GM19467 (cell line): ENCODE measurements around the gene CCDC92.
"Not testable (repeated sequence)": the region's sequence is repeated elsewhere in the genome, so short reads cannot be mapped to it uniquely, and the experiment has no call there.

Experiments
- ATAC-seq: cut with Tn5 transposase; IDR thresholded peaks from one replicate; pipeline ENCODE4 v1.9.1; 2021; ENCODE audit warnings: mild to moderate bottlenecking, moderate library complexity; ENCODE audit not compliant: unreplicated experiment

Gene CCDC92

DNA sequence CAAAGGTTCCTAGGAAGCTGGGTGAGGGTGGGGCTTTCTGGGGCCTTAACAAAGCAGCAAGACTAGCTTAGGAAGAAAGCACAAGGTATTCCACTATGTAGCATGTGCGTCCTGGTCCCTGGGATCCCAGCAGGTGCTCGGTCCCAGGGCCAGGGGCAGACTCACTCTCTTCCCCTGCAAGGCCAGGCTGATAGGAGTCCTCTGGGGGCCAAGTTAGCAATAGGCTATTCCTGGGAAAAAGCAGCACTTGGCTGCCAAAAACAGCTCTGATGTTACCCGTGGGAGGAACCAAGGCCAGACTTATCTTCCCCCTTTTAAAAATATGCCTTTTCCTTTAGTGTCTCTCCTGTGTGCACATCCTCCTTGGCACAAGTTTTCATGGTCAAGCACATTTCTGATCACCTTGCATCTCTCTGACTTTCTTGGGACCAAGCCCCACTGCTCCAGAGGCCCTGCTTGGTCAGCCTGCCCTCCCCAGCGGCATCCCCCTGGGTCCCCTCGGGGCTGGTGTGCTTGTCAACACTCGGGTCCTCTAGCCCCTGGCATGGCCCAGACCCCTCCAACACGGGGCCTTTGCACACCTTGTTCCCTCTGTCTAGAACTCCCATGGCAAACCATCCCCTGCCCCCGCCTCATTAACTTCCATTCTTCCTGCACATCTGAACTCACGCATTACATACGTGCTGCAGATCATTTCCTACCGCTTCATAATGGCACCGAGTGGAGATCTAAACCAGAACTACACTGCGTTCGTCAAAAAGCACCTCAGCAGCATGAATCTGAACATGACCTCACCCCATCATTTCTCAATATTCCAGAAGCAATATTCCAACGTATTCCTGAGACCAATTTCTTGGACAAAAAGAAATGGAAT lies 21.9 kb downstream of the CCDC92 start:
- ATAC-seq, result no peak

DNA sequence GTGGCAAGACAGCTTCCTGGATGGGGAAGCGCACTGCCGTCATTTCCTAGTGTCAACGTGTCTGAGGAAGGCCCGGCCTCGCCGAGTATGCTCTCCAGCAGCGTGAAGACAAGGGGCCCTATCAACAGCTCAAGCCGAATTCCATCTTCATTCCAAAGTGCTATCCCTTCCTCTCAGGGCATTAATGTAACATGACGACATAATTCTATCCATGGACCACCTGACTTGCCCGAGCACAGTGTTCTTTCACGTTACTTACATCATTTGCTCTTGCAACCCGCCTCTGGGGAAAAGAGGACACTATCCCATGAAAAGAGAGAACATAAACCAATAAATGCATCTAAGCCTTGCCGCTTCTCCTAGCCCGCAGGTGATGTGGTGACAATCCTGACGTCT lies 22.9 kb downstream of the CCDC92 start:
- no peak for ATAC-seq

DNA sequence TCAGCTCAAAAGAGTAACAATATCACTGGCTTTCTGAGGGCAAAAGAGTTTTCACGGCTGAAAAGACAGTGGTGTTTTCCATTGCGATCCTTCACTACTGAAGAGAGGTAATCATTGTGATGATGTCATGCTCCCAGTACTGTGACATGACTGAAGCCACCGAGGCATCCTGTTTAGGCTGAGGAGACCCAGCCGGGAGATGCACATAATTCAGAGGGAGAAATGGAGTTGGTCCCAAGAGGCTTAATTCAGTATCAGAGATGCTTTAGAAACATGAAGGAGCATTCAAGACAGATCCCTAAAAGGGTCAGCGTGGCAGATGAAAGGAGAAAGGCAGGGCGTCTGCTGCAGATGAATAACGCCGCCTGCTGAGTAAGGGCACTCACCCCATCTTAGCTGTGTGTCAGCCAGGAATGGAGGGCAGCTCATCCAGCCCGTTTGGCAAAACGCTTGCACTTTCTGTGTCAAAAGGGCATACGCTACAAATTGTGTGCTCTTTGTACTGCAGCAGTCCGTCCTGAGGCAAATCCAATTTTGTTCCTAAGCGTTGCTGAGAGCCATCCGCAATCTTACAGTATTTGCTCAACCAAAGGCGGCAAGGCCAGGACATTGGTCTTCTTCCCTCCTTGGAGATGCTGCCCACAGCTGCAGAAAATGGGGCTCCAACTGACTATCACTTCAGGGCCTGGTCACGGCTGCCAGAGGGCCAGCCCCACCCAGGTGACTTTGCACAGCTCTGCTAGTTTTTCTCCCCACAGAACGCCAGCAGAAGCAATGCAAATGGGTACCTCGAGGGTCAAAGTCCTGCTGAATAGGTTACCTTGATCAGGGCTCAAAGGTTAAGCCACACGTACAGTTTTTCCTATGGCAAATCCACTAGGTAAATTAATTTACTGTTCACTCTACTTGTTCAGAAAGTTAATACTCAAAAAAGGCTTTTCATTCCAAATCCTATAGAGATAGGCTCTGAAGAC lies 23.5 kb downstream of the CCDC92 start:
- no peak for ATAC-seq

DNA sequence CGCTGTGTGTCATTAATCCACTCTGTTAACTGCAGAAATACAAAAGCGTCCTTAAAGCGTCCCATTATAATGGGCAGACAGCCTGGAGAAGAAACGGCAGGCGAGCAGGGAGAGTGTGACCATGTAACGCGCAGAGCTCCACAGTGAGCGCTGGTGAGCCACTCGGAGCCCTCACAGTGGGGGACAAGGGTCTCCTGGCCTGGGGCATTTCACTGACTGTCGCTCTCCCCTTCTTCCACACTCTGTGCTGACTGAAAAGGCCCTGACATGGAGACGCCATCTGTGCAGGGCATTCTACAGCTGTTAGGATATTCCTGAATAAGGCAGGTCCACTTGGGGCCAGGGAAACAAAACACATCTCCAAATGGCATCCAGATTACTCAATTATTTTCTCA lies 24.2 kb downstream of the CCDC92 start:
- ATAC-seq, result no peak

DNA sequence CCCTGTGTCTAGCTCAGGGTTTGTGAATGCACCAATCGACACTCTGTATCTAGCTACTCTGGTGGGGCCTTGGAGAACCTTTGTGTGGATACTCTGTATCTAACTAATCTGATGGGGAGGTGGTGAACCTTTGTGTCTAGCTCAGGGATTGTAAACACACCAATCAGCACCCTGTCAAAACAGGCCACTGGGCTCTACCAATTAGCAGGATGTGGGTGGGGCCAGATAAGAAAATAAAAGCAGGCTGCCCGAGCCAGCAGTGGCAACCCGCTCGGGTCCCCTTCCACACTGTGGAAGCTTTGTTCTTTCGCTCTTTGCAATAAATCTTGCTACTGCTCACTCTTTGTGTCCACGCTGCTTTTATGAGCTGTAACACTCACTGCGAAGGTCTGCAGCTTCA lies 25.1 kb downstream of the CCDC92 start:
- ATAC-seq, result not testable (repeated sequence)

DNA sequence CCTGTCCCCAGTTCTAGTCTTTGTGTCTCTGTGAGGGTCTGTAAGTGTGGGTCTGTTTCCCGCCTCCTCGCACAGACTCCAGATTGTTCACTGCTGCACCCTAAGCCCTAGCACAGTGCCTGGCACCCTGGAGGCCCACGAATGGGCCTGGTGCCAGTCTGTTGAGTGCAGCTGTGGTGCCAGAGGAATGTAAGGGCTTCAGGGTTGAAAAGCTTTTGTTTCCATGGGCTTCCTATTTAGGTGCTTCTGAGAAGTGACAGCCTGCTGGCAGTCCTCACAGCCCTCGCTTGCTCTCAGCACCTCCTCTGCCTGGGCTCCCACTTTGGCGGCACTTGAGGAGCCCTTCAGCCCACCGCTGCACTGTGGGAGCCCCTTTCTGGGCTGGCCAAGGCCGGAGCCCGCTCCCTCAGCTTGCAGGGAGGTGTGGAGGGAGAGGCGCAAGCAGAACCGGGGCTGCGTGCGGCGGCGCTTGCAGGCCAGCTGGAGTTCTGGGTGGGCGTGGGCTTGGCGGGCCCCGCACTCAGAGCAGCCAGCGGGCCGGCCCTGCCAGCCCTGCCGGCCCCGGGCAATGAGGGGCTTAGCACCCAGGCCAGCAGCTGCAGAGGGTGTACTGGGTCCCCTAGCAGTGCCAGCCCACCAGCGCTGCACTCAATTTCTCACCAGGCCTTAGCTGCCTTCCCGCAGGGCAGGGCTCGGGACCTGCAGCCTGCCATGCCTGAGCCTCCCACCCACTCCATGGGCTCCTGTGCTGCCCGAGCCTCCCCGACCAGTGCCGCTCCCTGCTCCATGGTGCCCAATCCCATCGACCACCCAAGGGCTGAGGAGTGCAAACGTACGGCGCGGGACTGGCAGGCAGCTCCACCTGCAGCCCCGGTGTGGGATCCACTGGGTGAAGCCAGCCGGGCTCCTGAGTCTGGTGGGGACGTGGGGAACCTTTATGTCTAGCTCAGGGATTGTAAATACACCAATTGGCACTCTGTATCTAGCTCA lies 25.8 kb downstream of the CCDC92 start:
- not testable (repeated sequence) for ATAC-seq

DNA sequence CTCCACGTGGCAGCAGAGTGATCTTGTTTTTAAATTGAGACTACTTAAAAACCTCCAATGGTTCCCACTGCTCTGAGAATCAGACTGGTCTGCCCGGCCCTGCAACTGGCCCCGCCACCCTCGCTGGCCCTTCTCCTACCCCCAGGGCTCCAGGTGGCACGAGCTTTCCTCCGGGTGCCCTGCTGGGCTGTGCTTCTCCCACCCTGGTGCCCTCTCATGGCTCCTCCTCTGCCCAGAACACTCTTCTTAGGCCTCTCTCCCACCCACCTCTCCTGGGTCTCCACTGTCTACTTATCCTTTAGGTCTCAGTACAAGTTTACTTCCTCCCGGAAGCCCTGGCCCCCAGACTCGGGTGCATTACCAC lies 26.5 kb downstream of the CCDC92 start:
- no peak for ATAC-seq

DNA sequence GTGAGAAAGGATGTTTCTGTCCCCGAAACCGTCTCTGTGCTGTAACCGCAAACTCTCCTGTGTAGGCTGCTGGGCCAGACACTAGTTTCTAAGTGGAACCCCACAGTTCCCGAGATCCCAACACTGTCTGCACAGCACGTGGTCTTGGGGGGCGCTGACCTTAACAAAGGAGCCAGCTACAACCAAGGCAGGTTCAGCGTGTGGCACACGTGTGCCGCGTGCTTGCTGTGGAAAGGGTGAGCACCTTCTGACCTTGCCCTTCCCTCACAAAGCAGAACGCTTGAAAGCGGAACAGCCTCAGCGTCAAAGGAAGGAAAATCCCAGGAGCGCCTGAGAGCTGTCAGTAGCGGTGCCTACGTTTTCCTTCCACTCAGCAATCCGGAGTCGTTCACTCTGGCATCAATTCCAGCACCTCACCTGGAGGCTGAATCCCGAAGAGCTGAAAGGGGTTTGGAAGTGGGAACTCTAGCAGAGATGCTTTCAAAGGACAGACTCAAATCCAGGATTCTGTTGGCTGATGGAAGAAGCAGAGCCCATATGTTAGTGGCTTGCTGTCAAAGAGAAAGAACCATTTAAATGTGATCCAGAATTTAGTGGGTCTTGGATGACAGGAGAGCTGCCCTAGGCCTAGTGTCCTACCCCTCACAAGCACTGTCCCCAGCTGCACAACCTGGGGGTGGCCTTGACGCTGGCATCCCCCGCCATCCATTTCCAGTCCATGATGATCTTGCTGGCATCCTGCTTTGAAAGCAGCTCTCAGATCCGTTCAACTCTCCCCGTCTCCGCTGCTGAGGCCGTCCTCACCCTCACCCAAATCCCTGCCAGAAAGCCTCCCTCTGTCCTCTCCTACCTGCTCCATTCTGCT lies 27.1 kb downstream of the CCDC92 start:
- ATAC-seq, result no peak

DNA sequence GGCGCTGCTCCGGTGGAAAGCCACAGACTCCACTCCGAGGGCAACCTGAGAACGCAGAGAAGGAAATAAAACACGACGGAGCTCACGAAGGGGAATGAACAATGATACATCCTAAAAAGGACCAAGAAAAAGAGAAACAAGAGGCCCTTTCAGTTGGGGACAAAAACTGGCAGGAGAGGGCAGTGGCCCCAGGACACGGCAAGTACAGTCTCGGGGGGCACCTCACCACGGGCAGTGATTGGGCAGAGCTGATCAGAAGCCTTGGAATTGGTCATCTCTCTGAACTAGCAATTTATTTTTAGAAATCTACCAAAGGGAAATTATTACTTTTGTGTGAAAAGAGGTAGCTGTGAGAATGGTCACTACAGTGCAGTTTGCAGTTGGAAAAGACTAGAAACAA lies 27.9 kb downstream of the CCDC92 start:
- ATAC-seq, result no peak

DNA sequence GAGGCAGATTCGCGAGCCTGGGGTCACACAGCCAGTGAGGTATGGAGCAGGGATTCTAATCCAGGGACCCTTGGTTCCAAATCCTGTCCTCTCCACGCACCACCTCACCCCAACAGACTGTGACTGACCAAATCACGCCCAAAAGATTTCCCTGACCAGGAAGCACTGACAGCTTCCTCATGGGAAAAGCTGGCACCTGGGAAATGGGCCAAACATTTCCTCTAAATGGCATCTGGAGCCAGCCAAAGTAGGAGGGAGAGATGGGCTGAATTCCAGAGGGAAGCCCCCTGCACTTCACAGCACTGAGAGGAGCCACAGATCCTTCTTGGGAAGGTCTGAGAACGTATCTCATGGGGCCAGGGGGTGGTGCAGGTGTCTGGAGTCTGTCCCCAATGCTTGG lies 28.8 kb downstream of the CCDC92 start:
- no peak for ATAC-seq

DNA sequence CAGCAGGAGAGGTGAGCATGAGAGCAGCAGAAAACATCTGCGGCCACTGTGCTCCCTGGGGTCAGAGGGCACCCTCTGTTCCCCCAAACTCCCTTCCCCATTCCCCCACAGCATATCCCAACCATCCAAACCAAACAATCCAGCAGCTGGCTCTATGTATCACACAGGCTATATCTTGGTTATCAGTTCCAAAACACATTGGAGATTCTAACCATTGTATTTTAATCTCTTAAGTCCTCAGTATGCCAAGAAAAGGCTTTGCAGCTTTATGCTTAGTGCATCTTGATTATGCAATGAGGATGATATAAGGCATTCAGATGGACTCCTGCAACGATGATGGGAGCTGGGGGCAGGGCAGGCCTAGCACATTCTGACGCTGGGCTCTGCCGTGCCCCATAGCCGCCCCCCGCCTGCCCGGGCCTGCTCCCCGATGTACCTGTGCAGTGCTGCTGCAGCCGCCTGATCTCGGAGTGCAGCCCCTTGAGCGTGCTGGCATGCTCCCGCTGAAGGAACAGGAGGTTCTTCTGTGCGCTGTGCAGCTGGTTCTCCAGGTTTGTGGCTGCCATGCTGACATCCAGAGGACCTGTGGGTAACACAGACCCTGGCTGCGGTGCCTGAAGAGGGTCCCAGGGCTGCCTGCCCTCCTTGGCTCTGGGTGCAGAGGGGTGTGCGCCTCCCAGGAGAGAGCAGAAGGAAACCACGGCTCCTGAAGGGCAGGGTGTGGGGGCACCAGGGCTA lies 29.6 kb downstream of the CCDC92 start:
- no peak for ATAC-seq

DNA sequence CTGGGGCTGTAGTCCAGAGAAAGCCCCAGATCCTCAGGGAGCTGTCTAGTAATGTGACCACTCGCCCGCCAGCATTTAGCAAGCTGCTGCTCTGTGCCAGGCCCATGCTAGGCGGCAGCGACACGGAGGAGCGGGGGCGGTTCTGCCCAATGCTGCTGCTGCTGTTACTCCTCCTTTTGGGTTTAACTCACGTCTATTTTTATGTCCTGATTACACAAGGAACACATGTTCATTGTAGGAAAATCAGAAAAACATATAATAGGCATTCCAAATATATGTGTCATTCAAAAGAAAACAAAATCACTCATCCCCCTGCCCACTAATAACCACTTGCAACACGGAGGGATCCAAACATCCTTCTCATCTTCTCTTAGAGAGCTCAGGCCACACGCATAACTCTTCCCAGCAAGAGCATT lies 30.4 kb downstream of the CCDC92 start:
- ATAC-seq, result no peak

DNA sequence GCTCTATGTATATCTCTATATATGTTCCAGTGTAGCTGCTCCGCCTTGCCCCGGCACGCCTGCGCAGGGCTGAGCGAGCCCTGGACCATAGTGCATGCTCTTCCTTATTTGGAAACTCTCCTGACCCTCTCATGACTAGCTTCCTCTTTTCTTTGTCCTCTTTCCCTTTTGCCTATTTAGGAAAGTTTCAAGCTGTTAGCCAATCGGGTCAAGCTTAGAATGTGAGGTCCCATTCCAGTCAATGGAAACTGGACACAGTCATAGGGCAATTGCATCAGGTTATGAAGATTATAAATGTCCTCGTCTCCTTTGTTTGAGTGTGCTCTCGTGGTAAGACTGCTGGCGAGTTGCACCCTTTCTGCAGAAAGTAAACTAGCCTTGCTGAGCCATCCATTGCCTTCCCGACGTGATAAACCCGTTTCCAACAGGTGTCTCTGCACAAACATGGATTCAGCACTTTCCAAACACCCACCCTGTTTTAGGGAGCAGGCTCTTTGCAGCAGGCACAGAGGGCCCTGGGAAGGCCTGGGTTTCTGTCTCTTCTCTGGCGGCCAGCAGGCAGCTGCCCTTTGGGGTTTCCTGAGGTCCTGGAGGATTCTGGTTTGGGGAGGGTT lies 30.9 kb downstream of the CCDC92 start:
- no peak for ATAC-seq

DNA sequence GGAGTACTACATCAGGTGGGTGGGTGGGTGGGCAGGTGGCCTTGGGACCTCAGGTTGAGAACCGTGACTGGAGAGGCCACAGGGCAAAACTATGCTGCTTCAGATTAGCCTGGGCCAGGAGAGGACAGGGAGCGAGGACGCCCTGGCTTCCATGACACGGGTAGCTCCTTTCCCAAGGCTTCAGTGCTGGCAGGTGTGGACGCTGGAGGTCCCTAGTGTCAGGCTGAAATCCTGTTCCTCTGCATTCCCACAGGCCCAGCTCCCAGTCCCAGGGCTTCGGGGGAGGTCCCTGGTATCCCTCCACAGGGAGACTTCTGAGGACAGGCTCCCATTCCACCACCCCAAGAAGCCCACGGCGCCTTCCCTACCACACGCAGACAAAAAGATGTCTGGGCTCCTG lies 31.6 kb downstream of the CCDC92 start:
- no peak for ATAC-seq

DNA sequence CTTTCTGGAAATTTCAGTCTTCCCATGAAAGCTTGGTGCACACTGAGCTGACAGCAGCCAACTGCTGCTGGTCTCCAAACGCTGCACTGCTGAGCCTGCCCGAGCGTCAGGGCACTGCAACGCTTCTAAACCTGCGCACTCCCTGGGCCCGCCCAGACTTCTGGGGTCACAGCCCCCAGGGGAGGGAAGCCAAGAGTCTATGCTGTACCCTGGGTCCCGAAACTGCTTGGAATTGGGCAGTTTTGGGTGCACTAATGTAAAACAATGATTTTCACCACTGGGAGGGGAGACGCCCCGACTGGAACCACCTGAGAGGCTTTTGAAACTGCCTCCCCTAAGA lies 32.0 kb downstream of the CCDC92 start:
- no peak for ATAC-seq

DNA sequence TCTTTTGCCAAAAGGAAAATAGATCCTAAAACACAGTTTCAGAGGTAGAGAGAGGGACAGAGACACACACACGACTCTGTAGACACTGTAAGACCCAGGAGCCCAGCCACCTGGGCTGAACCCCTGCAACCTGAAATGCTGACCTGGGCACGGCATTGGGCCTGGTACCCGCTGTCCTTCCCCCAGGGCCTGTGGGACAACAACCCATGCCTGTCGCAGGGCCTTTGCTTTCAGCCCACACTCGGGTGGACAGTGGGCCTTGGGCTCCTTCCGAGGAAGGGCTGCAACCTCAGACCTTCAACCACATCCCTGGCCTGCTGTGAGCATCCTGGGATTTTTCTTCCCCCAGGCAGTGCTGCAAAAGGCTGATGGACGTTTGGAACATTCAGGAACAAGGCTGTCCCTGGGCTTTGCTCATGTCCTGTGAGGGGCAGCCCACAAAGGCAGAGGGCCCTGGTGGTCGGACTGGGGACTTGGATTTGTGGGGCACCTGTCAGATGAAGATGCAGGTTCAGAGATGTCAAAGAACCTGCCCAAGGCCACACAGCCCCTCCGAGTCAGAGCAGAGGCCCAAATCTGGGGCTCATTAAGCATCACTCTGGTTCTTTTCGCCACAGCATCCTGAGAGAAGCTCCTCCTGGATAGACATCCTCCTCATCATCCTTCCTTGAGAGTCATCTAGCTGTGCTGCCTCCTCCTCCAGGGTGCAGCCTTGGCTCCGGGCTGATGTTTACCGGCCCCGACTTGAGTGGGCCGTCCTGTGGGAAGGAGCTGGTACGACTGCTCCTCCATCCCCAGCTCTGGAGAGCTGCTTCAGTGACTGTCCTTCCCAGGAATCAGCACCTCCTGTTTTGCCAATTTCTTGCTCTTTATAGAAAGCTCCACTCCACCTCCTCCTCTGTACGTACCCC lies 32.7 kb downstream of the CCDC92 start:
- no peak for ATAC-seq

DNA sequence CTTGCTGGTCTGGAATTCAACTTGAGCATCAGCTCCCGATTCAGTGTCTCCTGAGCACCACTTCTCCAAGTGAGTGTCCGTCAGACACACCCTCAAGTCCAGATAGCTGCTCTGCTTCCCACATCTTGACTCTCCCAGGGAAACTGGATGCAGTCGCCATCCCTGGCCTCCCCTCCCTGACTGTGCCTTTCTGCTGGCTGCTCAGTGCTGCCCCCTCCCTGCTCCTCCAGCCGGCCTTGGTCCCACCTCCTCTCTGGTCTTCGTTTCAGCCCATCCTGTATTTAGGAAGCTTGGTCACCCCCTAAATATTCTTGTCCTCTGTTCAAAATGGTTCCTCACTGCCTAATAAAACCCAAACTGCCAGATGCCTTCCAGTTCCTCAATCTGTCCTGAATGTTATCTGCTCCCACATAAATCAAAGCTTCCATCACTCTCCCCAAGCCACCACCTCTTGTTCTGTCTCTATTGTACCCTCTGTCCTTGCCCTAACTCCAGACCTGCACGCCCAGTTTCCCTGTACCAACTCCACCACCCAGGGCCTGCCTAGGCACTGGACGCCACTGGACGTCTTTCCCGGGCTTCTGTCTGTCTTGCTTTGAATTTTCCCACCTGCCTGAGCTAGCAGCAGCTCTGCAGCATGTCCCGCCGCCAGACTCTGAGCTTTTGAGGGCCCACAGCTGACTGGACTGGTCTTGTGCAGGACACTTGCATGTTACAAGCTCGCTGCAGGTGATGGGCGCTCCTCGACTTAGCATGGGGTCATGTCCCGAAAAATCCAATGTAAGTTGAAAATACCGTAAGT lies 33.8 kb downstream of the CCDC92 start:
- ATAC-seq, result no peak
